Activated naive CD4-positive, alpha-beta T cell treated with anti-CD3 and anti-CD28 coated beads, Interleukin-2, amount 50 U/mL, for 16 hours (primary cell): Measurements from ENCODE around the gene UBXN4.
"Not testable (repeated sequence)": the region's sequence is repeated elsewhere in the genome, so short reads cannot be mapped to it uniquely, and the experiment has no call there.

Source experiments
- DNase-seq: peaks from one replicate; pipeline ENCODE4 v3.0.0-alpha.2; 2020

UBXN4 gene

DNA sequence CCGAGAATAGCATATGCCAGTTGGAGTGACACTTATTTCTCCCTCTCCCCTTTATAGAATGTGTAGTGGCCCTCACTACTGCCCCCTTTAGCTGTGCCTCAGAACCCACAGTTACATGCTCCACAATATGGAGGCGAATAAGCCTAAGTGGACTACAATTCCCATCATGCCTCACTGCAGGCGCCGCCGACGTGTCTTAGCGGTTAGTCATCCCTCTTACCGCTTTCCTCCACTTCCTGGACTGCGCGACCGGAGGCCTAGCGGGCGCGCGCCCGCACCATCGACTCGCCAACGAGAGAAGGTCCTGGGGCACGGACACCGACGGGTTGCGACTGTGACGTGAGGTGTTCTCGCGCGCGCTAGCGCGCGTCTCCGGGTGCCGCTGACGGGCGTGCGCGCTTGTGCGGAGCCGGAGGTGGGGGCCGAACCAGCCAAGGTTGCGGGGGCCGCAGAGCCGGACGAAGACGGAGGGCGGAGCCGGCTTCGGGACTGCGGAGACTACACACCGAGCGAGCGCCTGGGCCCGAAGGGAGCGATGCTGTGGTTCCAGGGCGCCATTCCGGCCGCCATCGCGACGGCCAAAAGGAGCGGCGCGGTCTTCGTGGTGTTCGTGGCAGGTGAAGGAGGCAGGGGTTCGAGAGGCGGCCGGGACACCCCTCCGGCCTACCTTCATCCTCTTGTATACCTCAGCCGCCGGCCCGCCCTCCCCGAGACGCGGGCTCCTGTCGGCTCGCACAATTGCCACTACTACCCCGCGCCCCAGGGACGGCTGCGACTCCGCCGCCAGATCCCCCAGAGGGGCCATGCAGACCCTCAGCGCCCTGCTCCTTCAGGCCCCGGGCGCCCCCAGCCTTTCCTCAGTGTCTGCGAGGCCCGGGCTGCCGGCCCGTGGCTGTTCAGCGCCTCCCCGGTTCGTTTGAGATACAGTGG, at the start of gene UBXN4:
TSS of gene UBXN4 (plus strand) at position 461 of the 930 bp plus-strand sequence. CDS start at position 536, 75 bp downstream.
- DNase-seq, result peak; percentile 94

GRCh38 chr2:135694711-135695110, 46.9 kb upstream of the UBXN4 start:
- DNase-seq, result no peak

- DNase-seq, result no peak
Measured at GRCh38 chr2:135698838-135699237, 42.8 kb upstream of the UBXN4 start.

DNA sequence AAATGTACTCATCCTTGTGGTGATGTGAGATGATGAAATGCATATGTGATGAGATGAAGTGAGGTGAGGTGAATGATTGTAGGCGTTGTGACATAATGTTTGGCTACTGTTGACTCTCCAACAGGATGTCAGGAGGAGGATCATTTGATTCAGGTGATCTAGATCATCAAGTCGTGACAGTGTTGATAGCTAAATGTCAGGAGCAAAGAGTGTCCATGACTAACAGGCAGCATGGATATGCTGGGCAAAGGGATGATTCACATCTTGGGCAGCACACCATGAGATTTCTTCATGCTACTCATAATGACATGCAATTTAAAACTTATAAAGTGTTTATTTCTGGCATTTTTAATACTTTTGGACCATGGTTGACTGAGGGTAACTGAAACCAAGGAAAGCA, 40.2 kb upstream of the UBXN4 start:
- DNase-seq, result no peak

GRCh38 chr2:135703300-135703699, 38.4 kb upstream of the UBXN4 start:
- DNase-seq, result no peak

GRCh38 chr2:135704075-135704474, 37.6 kb upstream of the UBXN4 start:
- not testable (repeated sequence) for DNase-seq

GRCh38 chr2:135708159-135708558, 33.5 kb upstream of the UBXN4 start:
- DNase-seq, result no peak

DNA sequence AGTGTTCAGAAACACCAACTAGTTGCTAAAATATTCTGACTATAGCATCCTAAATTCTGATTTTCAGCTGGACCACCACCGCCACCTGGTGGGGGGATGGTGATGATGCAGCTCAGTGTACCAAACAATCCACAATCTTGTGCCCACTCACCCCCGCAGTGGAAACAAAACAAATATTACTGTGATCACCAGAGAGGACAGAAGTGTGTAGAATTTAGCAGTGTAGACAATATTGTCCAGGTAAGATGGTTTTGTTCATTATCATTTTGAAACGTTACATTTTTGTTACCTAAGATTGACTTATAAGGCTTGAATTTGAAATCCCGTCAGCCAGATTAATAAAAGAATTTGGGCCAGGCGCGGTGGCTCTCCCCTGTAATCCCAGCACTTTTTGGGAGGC, 31.7 kb upstream of the UBXN4 start:
- peak; percentile 73 for DNase-seq

DNA sequence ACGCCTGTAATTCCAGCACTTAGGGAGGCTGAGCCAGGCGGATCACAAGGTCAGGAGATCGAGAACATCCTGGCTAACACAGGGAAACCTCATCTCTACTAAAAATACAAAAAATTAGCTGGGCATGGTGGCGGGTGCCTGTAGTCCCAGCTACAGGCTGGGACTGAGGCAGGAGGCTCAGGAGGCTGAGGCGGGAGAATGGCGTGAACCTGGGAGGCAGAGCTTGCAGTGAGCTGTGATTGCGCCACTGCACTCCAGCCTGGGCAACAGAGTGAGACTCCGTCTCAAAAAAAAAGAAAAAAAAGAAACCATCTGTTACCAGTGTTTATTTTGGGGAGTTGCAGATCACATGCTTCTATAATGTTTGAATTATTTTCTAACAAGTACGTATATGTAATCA, 26.6 kb upstream of the UBXN4 start:
- not testable (repeated sequence) for DNase-seq

- no peak for DNase-seq
Measured at GRCh38 chr2:135728064-135728743, 13.5 kb upstream of the UBXN4 start.

- no peak for DNase-seq
Measured at GRCh38 chr2:135732561-135732960, 9.1 kb upstream of the UBXN4 start.

DNA sequence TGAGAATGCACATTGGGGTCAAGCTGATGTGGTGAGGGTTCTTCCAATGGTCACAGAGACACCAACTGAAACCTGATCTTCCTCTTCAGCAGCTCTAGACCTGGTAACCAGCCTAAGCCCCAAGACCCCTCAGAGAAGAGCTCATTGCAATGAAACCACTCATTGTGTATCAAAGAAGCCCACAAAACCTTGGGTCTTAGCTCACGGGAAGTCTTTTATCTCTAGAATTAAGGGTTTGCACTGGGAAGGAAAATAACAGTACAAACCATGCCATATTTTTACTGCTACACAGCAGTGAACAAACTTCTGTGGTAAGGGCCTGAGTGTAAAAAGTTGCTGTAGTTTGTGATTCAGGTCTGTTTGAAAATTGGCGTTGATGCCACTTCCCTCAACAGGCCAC, 8.6 kb upstream of the UBXN4 start:
- no peak for DNase-seq

- DNase-seq, result no peak
Measured at GRCh38 chr2:135736546-135736945, 5.1 kb upstream of the UBXN4 start.

DNA sequence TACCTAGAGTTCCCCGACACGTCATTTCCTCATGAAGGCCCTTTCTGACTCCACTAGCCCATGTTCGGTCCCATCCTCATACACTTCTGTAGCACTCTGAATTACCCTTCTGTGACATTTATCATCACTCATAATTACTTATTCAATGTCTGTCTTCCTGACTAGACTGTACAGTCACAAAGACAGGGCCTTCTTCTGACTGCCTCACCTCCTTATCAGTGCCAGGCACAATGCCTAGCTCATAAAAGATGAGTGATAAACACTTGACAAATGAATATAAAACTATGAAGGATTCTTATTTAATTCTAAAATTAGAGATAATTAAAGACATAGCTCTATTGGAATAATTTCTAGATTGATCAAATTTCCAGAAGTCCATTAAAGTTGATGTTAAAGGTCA, 1.4 kb upstream of the UBXN4 start:
- DNase-seq, result no peak

DNA sequence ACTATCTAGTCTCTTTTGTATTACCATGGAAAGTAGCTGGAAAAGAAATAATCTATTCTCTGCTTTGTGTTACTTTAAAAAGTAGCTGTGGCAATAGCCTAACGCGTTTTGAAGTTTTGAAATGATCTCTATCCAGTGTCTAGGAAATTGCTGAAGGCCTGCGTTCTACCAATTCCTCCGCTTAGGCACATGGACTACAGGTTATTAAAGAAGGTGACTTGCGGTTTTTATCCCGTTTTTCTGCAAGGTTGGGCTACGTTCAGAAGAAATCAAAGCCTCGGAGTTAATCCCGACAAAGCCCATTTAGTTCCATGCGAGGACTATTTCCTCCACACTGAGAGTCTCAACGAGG, 636 bp upstream of the UBXN4 start:
- DNase-seq, result no peak

- no peak for DNase-seq
Measured at GRCh38 chr2:135742325-135742757, 686 bp downstream of the UBXN4 start.

- DNase-seq, result no peak
Measured at GRCh38 chr2:135743860-135744259, 2.2 kb downstream of the UBXN4 start.

GRCh38 chr2:135744760-135745314, 3.2 kb downstream of the UBXN4 start:
- peak; percentile 32 for DNase-seq

GRCh38 chr2:135745545-135745944, 3.9 kb downstream of the UBXN4 start:
- DNase-seq, result no peak

DNA sequence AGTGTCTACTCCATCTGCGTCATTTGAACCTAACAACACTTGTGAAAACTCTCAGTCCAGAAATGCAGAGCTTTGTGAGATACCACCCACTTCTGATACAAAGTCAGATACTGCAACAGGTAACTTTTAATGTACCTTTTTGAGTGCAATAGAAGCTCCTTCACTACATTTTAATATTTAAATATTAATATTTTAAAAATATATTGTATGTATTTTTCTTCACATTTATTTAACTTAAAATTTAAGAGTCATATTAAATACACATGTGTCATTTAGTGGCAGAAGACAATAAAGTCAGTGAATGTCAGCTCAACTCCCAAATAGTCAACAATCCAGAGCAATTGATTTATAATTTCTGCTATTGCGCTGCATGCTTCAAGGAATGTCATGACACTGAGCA, 13.9 kb downstream of the UBXN4 start:
- DNase-seq, result no peak

DNA sequence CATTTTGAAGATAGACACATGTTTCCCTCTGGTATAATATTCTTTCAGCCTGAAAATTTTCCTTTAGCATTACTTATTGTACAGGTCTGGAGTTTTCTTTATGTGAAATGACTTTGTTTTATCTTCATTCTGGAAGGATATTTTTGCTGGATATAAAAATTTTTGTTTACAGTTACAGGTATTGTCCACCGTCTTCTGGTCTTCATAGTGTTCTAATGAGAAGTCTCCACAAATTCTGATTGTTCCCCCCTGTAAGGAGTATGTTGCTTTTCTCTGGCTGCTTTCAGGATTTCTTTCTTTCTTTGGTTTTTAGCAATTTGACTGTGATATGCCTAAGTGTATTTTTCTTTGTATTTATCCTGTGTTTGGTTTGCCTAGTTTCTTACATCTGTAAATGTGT, 15.0 kb downstream of the UBXN4 start:
- DNase-seq, result no peak

DNA sequence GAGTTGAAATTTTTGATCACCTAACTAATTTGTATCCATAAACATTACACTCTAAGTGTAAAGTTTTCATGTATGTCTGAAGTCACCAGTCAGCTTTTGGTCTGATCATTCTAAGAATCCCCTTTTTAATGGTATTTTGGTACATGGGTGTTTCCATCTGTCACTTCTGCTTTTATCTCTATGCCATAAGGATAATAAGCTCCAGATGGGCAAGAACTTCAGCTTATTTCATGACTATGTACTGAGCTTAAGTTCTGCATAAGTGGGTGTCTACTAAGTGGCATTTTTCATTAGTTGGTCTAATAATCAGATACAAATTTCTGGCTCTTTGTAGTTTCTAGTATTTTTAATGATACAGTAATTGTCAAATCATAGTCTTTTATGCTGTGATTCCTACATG, 20.4 kb downstream of the UBXN4 start:
- DNase-seq, result no peak

- no peak for DNase-seq
Measured at GRCh38 chr2:135762530-135762929, 20.9 kb downstream of the UBXN4 start.

GRCh38 chr2:135768863-135769262, 27.2 kb downstream of the UBXN4 start:
- no peak for DNase-seq
